Ishikawa (cell line): ENCODE measurements around the gene CDH18.

Source experiments
- CEBPB ChIP-seq: IDR thresholded peaks from 2 replicates; pipeline ENCODE4 v1.6.1; 2012
- CREB1 ChIP-seq: IDR thresholded peaks from 2 replicates; pipeline ENCODE4 v1.6.1; 2012; ENCODE audit warnings: low read depth
- EGR1 ChIP-seq: IDR thresholded peaks from 2 replicates; pipeline ENCODE4 v1.6.1; 2012
- EP300 ChIP-seq: IDR thresholded peaks from 2 replicates; pipeline ENCODE4 v1.6.1; 2012; ENCODE audit warnings: borderline replicate concordance
- FOXM1 ChIP-seq: IDR thresholded peaks from 2 replicates; pipeline ENCODE4 v1.6.1; 2012; ENCODE audit warnings: low read depth, borderline replicate concordance
- NFIC ChIP-seq: IDR thresholded peaks from 2 replicates; pipeline ENCODE4 v1.6.1; 2012
- RAD21 ChIP-seq: IDR thresholded peaks from 2 replicates; pipeline ENCODE4 v1.6.1; 2012; ENCODE audit warnings: low read depth
- TAF1 ChIP-seq: IDR thresholded peaks from 2 replicates; pipeline ENCODE4 v1.6.1; 2012; ENCODE audit warnings: low read depth, mild to moderate bottlenecking
- TCF12 ChIP-seq: IDR thresholded peaks from 2 replicates; pipeline ENCODE4 v1.6.1; 2012; ENCODE audit warnings: low read depth
- YY1 ChIP-seq: IDR thresholded peaks from 2 replicates; pipeline ENCODE4 v1.6.1; 2012; ENCODE audit warnings: low read depth
- ZBTB7A ChIP-seq: IDR thresholded peaks from 2 replicates; pipeline ENCODE4 v1.6.1; 2012; ENCODE audit warnings: low read depth
- TF ChIP-seq, protein P1 (sequence below): IDR thresholded peaks from 2 replicates; pipeline ENCODE4 v1.6.1; 2012; ENCODE audit warnings: low read depth, mild to moderate bottlenecking
- TF ChIP-seq, protein P2 (sequence below): IDR thresholded peaks from 2 replicates; pipeline ENCODE4 v1.6.1; 2012
- TF ChIP-seq, protein P3 (sequence below): IDR thresholded peaks from 2 replicates; pipeline ENCODE4 v1.6.1; 2012

DNA sequence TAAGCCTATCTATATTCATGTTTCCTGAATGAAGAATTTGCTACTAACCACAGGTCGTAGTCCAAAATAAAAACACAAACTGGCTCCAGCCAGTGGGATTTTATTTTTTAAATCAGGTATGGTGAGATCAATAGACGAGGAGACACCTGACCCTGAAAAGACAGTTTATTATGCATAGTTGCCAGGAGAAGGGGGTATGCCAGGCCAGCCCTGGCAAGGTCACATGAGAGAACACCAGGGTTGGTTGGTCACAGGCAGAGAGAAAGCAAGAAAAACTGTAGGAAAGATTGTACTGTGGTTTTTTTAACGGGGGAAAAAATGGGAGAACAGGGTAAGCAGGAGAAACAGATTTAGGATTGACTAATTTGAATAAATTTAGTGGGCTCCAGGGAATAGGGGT lies 125.3 kb downstream of the CDH18 start:
- TF ChIP-seq ZBTB7A: no peak
- TF ChIP-seq, protein P1, sequence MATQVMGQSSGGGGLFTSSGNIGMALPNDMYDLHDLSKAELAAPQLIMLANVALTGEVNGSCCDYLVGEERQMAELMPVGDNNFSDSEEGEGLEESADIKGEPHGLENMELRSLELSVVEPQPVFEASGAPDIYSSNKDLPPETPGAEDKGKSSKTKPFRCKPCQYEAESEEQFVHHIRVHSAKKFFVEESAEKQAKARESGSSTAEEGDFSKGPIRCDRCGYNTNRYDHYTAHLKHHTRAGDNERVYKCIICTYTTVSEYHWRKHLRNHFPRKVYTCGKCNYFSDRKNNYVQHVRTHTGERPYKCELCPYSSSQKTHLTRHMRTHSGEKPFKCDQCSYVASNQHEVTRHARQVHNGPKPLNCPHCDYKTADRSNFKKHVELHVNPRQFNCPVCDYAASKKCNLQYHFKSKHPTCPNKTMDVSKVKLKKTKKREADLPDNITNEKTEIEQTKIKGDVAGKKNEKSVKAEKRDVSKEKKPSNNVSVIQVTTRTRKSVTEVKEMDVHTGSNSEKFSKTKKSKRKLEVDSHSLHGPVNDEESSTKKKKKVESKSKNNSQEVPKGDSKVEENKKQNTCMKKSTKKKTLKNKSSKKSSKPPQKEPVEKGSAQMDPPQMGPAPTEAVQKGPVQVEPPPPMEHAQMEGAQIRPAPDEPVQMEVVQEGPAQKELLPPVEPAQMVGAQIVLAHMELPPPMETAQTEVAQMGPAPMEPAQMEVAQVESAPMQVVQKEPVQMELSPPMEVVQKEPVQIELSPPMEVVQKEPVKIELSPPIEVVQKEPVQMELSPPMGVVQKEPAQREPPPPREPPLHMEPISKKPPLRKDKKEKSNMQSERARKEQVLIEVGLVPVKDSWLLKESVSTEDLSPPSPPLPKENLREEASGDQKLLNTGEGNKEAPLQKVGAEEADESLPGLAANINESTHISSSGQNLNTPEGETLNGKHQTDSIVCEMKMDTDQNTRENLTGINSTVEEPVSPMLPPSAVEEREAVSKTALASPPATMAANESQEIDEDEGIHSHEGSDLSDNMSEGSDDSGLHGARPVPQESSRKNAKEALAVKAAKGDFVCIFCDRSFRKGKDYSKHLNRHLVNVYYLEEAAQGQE: no peak
- no peak for TF ChIP-seq EP300
- TF ChIP-seq YY1: no peak
- TF ChIP-seq EGR1: no peak
- no peak for TF ChIP-seq CEBPB
- TF ChIP-seq TAF1: no peak
- TF ChIP-seq TCF12: no peak
- TF ChIP-seq CREB1: no peak
- TF ChIP-seq RAD21: no peak
- TF ChIP-seq, protein P2, sequence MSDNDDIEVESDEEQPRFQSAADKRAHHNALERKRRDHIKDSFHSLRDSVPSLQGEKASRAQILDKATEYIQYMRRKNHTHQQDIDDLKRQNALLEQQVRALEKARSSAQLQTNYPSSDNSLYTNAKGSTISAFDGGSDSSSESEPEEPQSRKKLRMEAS: no peak
- TF ChIP-seq, protein P3, sequence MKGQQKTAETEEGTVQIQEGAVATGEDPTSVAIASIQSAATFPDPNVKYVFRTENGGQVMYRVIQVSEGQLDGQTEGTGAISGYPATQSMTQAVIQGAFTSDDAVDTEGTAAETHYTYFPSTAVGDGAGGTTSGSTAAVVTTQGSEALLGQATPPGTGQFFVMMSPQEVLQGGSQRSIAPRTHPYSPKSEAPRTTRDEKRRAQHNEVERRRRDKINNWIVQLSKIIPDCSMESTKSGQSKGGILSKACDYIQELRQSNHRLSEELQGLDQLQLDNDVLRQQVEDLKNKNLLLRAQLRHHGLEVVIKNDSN: no peak
- TF ChIP-seq FOXM1: no peak
- no peak for TF ChIP-seq NFIC
